Daoy (cell line): Measurements from ENCODE around the gene LTA4H. TPM values are rescaled to one million over a fixed set of nuclear protein-coding genes. Genes with fewer than 3 reads are reported as not detected.
A peak's percentile ranks its signal among the peaks of the same experiment; 100 is the strongest.

ENCODE experiments used
- DNase-seq: peaks from one replicate; pipeline ENCODE4 v3.0.0-alpha.2; 2015; ENCODE audit warnings: low read depth
- total RNA-seq: library from RNA; depleted of rRNA; stranded (reverse); fragments of >200 nt; shearing (Covaris generic); gene quantifications from 2 replicates; pipeline ENCODE4 v1.2.3, GENCODE V29; 2014

Gene LTA4H
- total RNA-seq, 1 experiment from 2014 or later: 73.3 TPM

GRCh38 chr12:96034621-96035282 is 635 bp downstream of the LTA4H start:
- DNase-seq: peak; percentile 34

- DNase-seq: no peak
These were observed 1.6 kb downstream of the LTA4H start for GRCh38 chr12:96033549-96034389.

- no peak for DNase-seq
These were observed 5.6 kb downstream of the LTA4H start for GRCh38 chr12:96029826-96030225.

- no peak for DNase-seq
These were observed 6.8 kb downstream of the LTA4H start for GRCh38 chr12:96028538-96028937.

GRCh38 chr12:96026331-96026730 is 9.1 kb downstream of the LTA4H start:
- no peak for DNase-seq

GRCh38 chr12:96025518-96025917 is 9.9 kb downstream of the LTA4H start:
- no peak for DNase-seq

GRCh38 chr12:96020314-96021003 is 14.9 kb downstream of the LTA4H start:
- no peak for DNase-seq

- DNase-seq: peak; percentile 12
These were observed 19.7 kb downstream of the LTA4H start for GRCh38 chr12:96015672-96016071.

- DNase-seq: no peak
These were observed 20.3 kb downstream of the LTA4H start for GRCh38 chr12:96014943-96015599.

- no peak for DNase-seq
These were observed 27.7 kb downstream of the LTA4H start for GRCh38 chr12:96007729-96008128.

- no peak for DNase-seq
These were observed 28.7 kb downstream of the LTA4H start for GRCh38 chr12:96006727-96007126.

- DNase-seq: no peak
These were observed 34.5 kb downstream of the LTA4H start for GRCh38 chr12:96000858-96001257.

- no peak for DNase-seq
These were observed 35.9 kb downstream of the LTA4H start for GRCh38 chr12:95999484-95999883.

GRCh38 chr12:95998611-95999286 is 36.6 kb downstream of the LTA4H start:
- peak; percentile 47 for DNase-seq

GRCh38 chr12:95997911-95998510 is 37.4 kb downstream of the LTA4H start:
- DNase-seq: no peak

GRCh38 chr12:95997276-95997675 is 38.1 kb downstream of the LTA4H start:
- DNase-seq: no peak

GRCh38 chr12:95996034-95996658 is 39.2 kb downstream of the LTA4H start, which contains the start of gene HAL:
TSS of gene HAL (minus strand) at chr12:95996344. CDS start at chr12:95995910, 434 bp downstream.
- no peak for DNase-seq

GRCh38 chr12:95995238-95996031 is 40.0 kb downstream of the LTA4H start:
- DNase-seq: no peak

- peak; percentile 12 for DNase-seq
These were observed 40.9 kb downstream of the LTA4H start for GRCh38 chr12:95994476-95994875.

- no peak for DNase-seq
These were observed 41.5 kb downstream of the LTA4H start for GRCh38 chr12:95993907-95994306.
